ENCODE results near the gene RASA1.

DNA sequence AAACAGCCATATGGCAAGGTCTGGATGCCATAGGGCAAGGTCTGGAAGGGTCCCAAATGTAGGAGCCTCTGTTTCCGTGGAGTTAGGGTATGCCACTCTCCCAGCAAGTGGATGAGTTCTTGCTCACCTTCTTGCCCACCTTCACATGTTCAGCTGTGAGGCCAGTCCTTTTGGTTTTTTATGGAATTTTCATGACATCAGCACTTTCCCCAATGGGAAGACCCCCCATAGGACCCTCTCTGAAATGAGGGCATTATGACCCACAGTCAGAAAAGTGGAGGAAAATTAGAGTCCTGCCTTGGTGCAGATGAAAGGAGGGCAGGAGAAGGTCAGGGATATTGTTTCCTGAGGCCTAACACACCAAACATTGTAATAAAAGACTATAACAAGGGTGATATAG is 53.9 kb downstream of the RASA1 start:
- TF ChIP-seq POLR2A (IDR thresholded peaks at IDR 0.05; ENCODE audit: extremely low read depth, insufficient read length) (no peak), MYC (IDR thresholded peaks at IDR 0.05; ENCODE audit: low read depth, low read length) (no peak)
- TF ChIP-seq, protein P1, sequence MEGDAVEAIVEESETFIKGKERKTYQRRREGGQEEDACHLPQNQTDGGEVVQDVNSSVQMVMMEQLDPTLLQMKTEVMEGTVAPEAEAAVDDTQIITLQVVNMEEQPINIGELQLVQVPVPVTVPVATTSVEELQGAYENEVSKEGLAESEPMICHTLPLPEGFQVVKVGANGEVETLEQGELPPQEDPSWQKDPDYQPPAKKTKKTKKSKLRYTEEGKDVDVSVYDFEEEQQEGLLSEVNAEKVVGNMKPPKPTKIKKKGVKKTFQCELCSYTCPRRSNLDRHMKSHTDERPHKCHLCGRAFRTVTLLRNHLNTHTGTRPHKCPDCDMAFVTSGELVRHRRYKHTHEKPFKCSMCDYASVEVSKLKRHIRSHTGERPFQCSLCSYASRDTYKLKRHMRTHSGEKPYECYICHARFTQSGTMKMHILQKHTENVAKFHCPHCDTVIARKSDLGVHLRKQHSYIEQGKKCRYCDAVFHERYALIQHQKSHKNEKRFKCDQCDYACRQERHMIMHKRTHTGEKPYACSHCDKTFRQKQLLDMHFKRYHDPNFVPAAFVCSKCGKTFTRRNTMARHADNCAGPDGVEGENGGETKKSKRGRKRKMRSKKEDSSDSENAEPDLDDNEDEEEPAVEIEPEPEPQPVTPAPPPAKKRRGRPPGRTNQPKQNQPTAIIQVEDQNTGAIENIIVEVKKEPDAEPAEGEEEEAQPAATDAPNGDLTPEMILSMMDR (IDR thresholded peaks at IDR 0.05; ENCODE audit: low read depth, low read length) = no peak
- TF ChIP-seq, protein P2, sequence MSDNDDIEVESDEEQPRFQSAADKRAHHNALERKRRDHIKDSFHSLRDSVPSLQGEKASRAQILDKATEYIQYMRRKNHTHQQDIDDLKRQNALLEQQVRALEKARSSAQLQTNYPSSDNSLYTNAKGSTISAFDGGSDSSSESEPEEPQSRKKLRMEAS (IDR thresholded peaks at IDR 0.05; ENCODE audit: low read depth, low read length) = no peak
